Thyroid gland (tissue), 4 donors: ENCODE measurements around the gene DGKD.

ENCODE experiments used
- POLR2A ChIP-seq, 2 donors: fragments of 450-650 bp; IDR thresholded peaks; one replicate each; pipeline ENCODE4 v1.6.1; 2017; ENCODE audit warnings: antibody characterized with exemption in 2 of 2, mild to moderate bottlenecking in 2 of 2, moderate library complexity in 1 of 2
- TF ChIP-seq, protein P1 (sequence below), 6 experiments: fragments of 200-600 bp in 3 of 6; fragments of 450-650 bp in 3 of 6; sonication (generic) in 3 of 6; IDR thresholded peaks; one replicate each; pipeline ENCODE4 v1.5.1; 2016 to 2019; ENCODE audit warnings: antibody characterized with exemption in 6 of 6, mild to moderate bottlenecking in 2 of 6, inconsistent platforms in 1 of 6, moderate library complexity in 1 of 6

- TF ChIP-seq, protein P1, sequence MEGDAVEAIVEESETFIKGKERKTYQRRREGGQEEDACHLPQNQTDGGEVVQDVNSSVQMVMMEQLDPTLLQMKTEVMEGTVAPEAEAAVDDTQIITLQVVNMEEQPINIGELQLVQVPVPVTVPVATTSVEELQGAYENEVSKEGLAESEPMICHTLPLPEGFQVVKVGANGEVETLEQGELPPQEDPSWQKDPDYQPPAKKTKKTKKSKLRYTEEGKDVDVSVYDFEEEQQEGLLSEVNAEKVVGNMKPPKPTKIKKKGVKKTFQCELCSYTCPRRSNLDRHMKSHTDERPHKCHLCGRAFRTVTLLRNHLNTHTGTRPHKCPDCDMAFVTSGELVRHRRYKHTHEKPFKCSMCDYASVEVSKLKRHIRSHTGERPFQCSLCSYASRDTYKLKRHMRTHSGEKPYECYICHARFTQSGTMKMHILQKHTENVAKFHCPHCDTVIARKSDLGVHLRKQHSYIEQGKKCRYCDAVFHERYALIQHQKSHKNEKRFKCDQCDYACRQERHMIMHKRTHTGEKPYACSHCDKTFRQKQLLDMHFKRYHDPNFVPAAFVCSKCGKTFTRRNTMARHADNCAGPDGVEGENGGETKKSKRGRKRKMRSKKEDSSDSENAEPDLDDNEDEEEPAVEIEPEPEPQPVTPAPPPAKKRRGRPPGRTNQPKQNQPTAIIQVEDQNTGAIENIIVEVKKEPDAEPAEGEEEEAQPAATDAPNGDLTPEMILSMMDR (IDR thresholded peaks at IDR 0.05): no peak
- TF ChIP-seq POLR2A (IDR thresholded peaks at IDR 0.05): no peak
These were observed 96.7 kb downstream of the DGKD start for GRCh38 chr2:233450864-233451575.
